HEK293 (cell line): ENCODE measurements around the gene NFKBIL1.
"Not testable (repeated sequence)": the region's sequence is repeated elsewhere in the genome, so short reads cannot be mapped to it uniquely, and the experiment has no call there.

Source experiments
- CTCF ChIA-PET: fragments of 350-600 bp; formaldehyde crosslinking; extraction: SDS; loops from one replicate; lab custom pipeline; 2021; ENCODE audit warnings: antibody characterized with exemption; lab: Yijun Ruan, JAX
- POLR2A ChIA-PET: fragments of 300-600 bp; formaldehyde crosslinking; extraction: SDS; loops from one replicate; lab custom pipeline; 2020; ENCODE audit warnings: antibody characterized with exemption, inconsistent platforms; lab: Yijun Ruan, JAX
- H3K27ac ChIP-seq: fragments of 200-500 bp; sonication (Bioruptor generic); 2 replicates; pipeline ENCODE4 v1.5.1; 2014; ENCODE audit warnings: low read depth, low read length, control low read depth, inconsistent platforms; ENCODE audit errors: extremely low read depth
- H3K36me3 ChIP-seq, 2 experiments: fragments of 200-500 bp in 1 of 2; sonication (Bioruptor generic) in 1 of 2; 1 replicate in 1 of 2; 2 replicates in 1 of 2; pipeline ENCODE4 v1.5.1; 2014 to 2017; ENCODE audit warnings: inconsistent platforms in 2 of 2, low read length in 2 of 2; ENCODE audit not compliant: control insufficient read depth in 2 of 2, insufficient read depth in 1 of 2
- H3K4me1 ChIP-seq: fragments of 200-500 bp; sonication (Bioruptor generic); 2 replicates; pipeline ENCODE4 v1.5.1; 2014; ENCODE audit warnings: mild to moderate bottlenecking, low read length, inconsistent platforms; ENCODE audit not compliant: control insufficient read depth, insufficient read depth
- H3K4me3 ChIP-seq: 2 replicates; pipeline ENCODE4 v1.5.1; 2011; ENCODE audit warnings: low read depth, mild to moderate bottlenecking, control low read depth, low read length, moderate library complexity
- H3K9me3 ChIP-seq: fragments of 200-500 bp; sonication (Bioruptor generic); 2 replicates; pipeline ENCODE4 v1.5.1; 2014; ENCODE audit warnings: low read depth, low read length, inconsistent platforms; ENCODE audit not compliant: control insufficient read depth, insufficient read depth
- KLF1 ChIP-seq: fragments of 450-650 bp; formaldehyde crosslinking; IDR thresholded peaks from 2 replicates; pipeline ENCODE4 v1.5.1; 2016; ENCODE audit warnings: missing biosample characterization, missing genetic modification characterization
- PRDM1 ChIP-seq: fragments of 450-650 bp; formaldehyde crosslinking; IDR thresholded peaks from 2 replicates; pipeline ENCODE4; 2016; ENCODE audit warnings: missing biosample characterization, missing genetic modification characterization
- SP2 ChIP-seq: fragments of 450-650 bp; formaldehyde crosslinking; IDR thresholded peaks from 2 replicates; pipeline ENCODE4 v1.5.1; 2016; ENCODE audit warnings: missing biosample characterization, missing genetic modification characterization
- SP3 ChIP-seq: fragments of 450-650 bp; formaldehyde crosslinking; IDR thresholded peaks from 2 replicates; pipeline ENCODE4 v1.5.1; 2016; ENCODE audit warnings: missing biosample characterization, missing genetic modification characterization
- ZNF132 ChIP-seq: fragments of 450-650 bp; formaldehyde crosslinking; IDR thresholded peaks from 2 replicates; pipeline ENCODE4 v1.5.1; 2017; ENCODE audit warnings: missing biosample characterization, missing genetic modification characterization, borderline replicate concordance
- ZNF544 ChIP-seq: fragments of 450-650 bp; formaldehyde crosslinking; IDR thresholded peaks from 2 replicates; pipeline ENCODE4 v1.5.0; 2017; ENCODE audit warnings: missing biosample characterization, missing genetic modification characterization
- ZNF596 ChIP-seq: fragments of 450-650 bp; IDR thresholded peaks from 2 replicates; pipeline ENCODE4 v1.5.0; 2018; ENCODE audit warnings: missing biosample characterization, mild to moderate bottlenecking, missing genetic modification characterization, moderate library complexity
- ZNF791 ChIP-seq: fragments of 450-650 bp; formaldehyde crosslinking; IDR thresholded peaks from 2 replicates; pipeline ENCODE4 v1.5.1; 2016; ENCODE audit warnings: missing biosample characterization, missing genetic modification characterization
- TF ChIP-seq, protein P1 (sequence below): fragments of 450-650 bp; formaldehyde crosslinking; IDR thresholded peaks from 2 replicates; pipeline ENCODE4 v1.5.1; 2017; ENCODE audit warnings: missing biosample characterization, missing genetic modification characterization

Gene NFKBIL1

DNA sequence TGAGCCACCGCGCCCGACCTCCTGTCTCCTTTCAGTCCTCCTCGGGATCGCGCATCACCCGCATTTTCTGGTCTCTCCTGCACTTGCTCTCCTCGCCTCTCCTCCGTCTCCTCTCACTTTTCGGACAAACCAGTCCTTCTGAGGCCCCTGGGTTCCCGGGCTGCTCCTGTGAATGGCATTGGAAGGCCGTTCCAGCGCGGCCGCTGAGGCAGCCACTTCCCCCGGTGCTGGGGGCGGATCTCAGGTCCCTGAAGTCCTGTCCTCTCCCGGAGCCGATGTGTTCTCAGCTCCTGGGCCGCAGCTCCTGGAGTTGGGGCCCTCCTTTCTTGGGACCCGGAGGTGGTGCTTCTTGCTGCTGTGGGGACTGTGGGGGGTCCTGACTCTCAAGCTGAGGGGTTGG is 48.7 kb upstream of the NFKBIL1 start:
- TF ChIP-seq ZNF132 = no peak
- TF ChIP-seq PRDM1 (tag by site-specific recombination) = peak; percentile 46; the same call in 1 of the 2 replicates
- CTCF ChIA-PET = interaction anchor here (1.0 to 7.3 kb wide), 4 partner anchors 9 to 99 kb away, joined by 4 to 61 read pairs (median 4); partner anchors contain the start of genes ATP6V1G2 and DDX39B
- H3K36me3 ChIP-seq = no peaks in the 10 kb centered on the region
- H3K4me3 ChIP-seq = peak overlapping the region; percentile 4
- no peaks in the 10 kb centered on the region for H3K9me3 ChIP-seq
- POLR2A ChIA-PET = interaction anchor here (0.7 to 7.1 kb wide), 9 partner anchors 9 to 329 kb away, joined by 3 to 97 read pairs (median 5); partner anchors contain the start of genes ABHD16A, DDX39B, HSPA1B and MCCD1
- H3K27ac ChIP-seq = no peak overlapping the region
- H3K4me1 ChIP-seq = no peaks in the 10 kb centered on the region

DNA sequence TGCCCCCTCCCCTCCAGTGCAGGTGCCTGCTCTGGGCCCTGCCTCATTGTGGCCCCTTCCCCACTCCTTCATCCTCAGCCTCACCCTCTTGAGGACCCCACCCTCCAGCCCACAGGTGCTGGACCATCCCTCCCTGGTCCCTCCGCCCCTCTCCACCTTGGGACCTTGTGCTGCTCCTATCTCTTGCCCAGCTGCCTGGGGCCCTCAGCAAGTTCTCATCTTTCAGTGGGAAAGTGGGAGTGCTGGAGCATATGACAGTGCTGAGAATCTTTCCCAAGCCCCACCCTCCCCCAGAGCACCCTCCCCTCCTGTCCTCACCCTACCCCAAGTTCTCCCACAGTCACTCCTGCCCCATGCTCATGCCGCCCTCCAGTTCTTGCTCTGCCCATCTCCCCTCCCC is 47.8 kb upstream of the NFKBIL1 start:
- CTCF ChIA-PET, H3K27ac ChIP-seq: not testable (repeated sequence)

DNA sequence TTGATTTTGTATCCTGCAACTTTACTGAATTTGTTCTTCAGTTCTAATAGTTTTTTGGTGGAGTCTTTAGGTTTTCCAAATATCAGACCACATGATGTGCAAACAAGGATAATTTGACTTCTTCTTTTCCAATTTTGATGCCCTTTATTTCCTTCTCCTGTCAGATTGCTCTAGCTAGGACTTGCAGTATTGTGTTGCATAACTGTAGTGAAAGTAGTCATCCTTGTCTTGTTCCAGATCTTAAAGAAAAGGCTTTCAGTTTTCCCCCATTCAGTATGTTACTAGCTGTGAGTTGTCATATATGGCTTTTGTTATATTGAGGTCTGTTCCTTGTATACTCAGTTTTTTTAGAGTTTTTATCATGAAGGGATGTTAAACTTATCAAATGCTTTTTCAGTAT is 44.8 kb upstream of the NFKBIL1 start:
- Histone ChIP-seq H3K36me3 (peaks cover 0 to 20% of the 10 kb centered on the region in 2 experiments; a peak in 1 of 3 replicates), H3K4me3 (no peak overlapping the region), H3K4me1 (no peaks in the 10 kb centered on the region), H3K27ac (no peak overlapping the region), H3K9me3 (no peaks in the 10 kb centered on the region)
- CTCF ChIA-PET = interaction anchor here (0.6 to 2.5 kb wide), 3 partner anchors 9 to 136 kb away, joined by 3 to 10 read pairs (median 8); no protein-coding TSS in a partner anchor
- TF ChIP-seq ZNF596 (tag by site-specific recombination) (no peak), PRDM1 (tag by site-specific recombination) (peak; percentile 40; the same call in 1 of the 2 replicates)
- POLR2A ChIA-PET = interaction anchor here (0.8 to 1.4 kb wide), 3 partner anchors 27 to 119 kb away, joined by 3 to 5 read pairs (median 4); partner anchors contain the start of gene DDX39B

More for the DNA sequence above, 47.8 kb upstream of the NFKBIL1 start:
- peak; percentile 17; the same call in 1 of the 2 replicates for TF ChIP-seq SP2 (tag by site-specific recombination)
- TF ChIP-seq KLF1 (tag by site-specific recombination) = peak; percentile 87
- TF ChIP-seq, protein P1, sequence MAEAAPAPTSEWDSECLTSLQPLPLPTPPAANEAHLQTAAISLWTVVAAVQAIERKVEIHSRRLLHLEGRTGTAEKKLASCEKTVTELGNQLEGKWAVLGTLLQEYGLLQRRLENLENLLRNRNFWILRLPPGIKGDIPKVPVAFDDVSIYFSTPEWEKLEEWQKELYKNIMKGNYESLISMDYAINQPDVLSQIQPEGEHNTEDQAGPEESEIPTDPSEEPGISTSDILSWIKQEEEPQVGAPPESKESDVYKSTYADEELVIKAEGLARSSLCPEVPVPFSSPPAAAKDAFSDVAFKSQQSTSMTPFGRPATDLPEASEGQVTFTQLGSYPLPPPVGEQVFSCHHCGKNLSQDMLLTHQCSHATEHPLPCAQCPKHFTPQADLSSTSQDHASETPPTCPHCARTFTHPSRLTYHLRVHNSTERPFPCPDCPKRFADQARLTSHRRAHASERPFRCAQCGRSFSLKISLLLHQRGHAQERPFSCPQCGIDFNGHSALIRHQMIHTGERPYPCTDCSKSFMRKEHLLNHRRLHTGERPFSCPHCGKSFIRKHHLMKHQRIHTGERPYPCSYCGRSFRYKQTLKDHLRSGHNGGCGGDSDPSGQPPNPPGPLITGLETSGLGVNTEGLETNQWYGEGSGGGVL (tag by site-specific recombination) = 0 out of 2 replicates have a peak, but pooled peaks have one; percentile 7
- TF ChIP-seq SP3 (tag by site-specific recombination) = peak; percentile 21; the same call in 1 of the 2 replicates
- not testable (repeated sequence) for H3K9me3 ChIP-seq, H3K4me3 ChIP-seq, H3K36me3 ChIP-seq, H3K4me1 ChIP-seq
- POLR2A ChIA-PET = interaction anchor here (0.7 kb wide), 1 partner anchor 42 kb away, joined by 3 read pairs; the partner anchor contains the start of gene DDX39B

DNA sequence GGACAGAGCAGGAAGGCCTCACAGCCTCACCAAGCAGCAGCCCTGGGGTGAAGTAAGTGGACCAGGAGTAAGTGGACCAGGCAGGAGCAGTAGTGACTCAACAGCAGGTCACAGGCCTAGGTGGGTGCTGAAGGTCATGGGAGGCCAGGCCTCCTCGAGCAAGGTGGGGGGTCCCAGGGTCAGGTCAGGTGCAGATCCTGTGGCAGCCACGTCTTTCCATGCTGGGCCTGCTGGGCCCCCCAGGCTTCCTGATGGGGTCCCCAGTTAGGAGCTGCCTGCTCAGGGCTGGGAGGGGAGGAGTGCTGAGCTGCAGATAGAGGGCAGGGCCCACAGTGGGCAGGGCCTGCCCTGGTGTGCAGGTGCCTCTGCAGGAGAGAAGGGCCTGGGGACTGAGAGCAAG is 38.4 kb upstream of the NFKBIL1 start:
- peaks cover 0 to 37% of the 10 kb centered on the region in 2 experiments; a peak in 2 of 3 replicates for H3K36me3 ChIP-seq
- H3K4me1 ChIP-seq, H3K27ac ChIP-seq, POLR2A ChIA-PET, H3K9me3 ChIP-seq, H3K4me3 ChIP-seq: not testable (repeated sequence)
- CTCF ChIA-PET = interaction anchor here (0.6 kb wide), 1 partner anchor 9 kb away, joined by 3 read pairs; no protein-coding TSS in a partner anchor

DNA sequence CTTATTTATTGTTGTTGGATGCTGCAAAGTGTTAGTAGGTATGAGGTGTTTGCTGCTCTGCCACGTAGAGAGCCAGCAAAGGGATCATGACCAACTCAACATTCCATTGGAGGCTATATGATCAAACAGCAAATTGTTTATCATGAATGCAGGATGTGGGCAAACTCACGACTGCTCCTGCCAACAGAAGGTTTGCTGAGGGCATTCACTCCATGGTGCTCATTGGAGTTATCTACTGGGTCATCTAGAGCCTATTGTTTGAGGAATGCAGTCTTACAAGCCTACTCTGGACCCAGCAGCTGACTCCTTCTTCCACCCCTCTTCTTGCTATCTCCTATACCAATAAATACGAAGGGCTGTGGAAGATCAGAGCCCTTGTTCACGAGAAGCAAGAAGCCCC is 37.4 kb upstream of the NFKBIL1 start:
- ChIA-PET CTCF (no interaction called here), POLR2A (interaction anchor here (1.3 kb wide), 1 partner anchor 16 kb away, joined by 3 read pairs; no protein-coding TSS in a partner anchor)
- TF ChIP-seq ZNF544 (tag by site-specific recombination) = peak; percentile 100
- TF ChIP-seq ZNF791 (tag by site-specific recombination) = no peak
- no peaks in the 10 kb centered on the region for H3K9me3 ChIP-seq
- no peaks in the 10 kb centered on the region for H3K4me1 ChIP-seq
- H3K27ac ChIP-seq = no peak overlapping the region
- peaks cover 0 to 37% of the 10 kb centered on the region in 2 experiments; a peak in 2 of 3 replicates for H3K36me3 ChIP-seq
- H3K4me3 ChIP-seq = no peak overlapping the region
